ENCODE measurements around the gene GJB3.
A peak's percentile ranks its signal among the peaks of the same experiment; 100 is the strongest.
"Not testable (repeated sequence)": the region's sequence is repeated elsewhere in the genome, so short reads cannot be mapped to it uniquely, and the experiment has no call there.

GJB3 gene
- 0 to 2.1 (median 0) reads per million in 17 experiments for total RNA-seq

DNA sequence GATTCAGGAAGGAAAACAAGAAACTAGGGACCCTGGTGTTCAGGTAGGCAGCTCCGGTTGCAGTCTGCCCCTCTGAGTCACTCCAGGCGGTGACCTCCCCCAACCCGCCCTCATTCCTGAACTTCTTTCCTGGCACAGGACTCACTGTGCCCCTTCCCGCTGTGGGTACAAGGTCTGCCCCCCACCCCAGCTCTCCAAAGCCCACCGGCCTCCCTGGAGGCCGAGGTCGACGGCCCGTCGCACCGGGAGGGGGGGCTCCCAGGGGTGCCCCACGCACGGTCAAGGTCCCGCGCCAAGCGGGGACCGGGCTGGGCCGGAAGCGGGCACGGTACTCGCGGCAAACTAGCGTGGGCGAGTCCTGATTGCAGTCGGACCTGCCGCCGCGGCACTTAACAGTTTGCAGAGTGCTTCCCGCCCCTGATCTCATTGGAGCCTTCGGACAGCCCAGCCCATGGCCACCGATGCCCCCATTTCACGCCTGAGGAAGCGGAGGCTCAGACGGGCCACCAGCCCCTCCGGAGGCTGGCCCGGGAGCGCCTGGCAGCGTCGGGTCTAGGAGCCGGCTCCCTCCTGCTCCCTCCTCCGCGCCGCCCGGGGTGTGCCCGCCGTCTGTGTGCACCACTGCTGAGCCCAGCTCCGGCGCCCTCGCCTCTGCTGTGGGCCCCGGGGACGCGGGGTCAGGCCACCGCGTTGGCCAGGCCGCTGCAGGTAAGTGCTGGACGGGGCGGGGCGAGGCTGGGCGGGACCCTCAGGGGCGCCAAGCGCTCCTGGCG, at the start of gene GJB3:
Gene GJB3, plus strand, starts transcription at position 144 of the 773 bp plus-strand sequence. CDS start 3,549 bp downstream, outside the sequence.
- DNase-seq, result peak in 2 of 4 experiments; percentile 13 to 18

GRCh38 chr1:34732831-34733230, 48.2 kb upstream of the GJB3 start:
- DNase-seq, result not testable (repeated sequence)

- no peak for DNase-seq
These were observed 44.3 kb upstream of the GJB3 start for GRCh38 chr1:34736692-34737091.

GRCh38 chr1:34737236-34737635, 43.8 kb upstream of the GJB3 start:
- not testable (repeated sequence) for DNase-seq

- DNase-seq, result no peak
These were observed 41.4 kb upstream of the GJB3 start for GRCh38 chr1:34739613-34740012.

GRCh38 chr1:34740161-34740868, 40.7 kb upstream of the GJB3 start:
- no peak for DNase-seq

GRCh38 chr1:34742667-34743270, 38.2 kb upstream of the GJB3 start:
- peak; percentile 73 to 89 (median 82) for DNase-seq

- DNase-seq, result no peak
These were observed 37.2 kb upstream of the GJB3 start for GRCh38 chr1:34743775-34744174.

- DNase-seq, result no peak
These were observed 36.2 kb upstream of the GJB3 start for GRCh38 chr1:34744851-34745250.

DNA sequence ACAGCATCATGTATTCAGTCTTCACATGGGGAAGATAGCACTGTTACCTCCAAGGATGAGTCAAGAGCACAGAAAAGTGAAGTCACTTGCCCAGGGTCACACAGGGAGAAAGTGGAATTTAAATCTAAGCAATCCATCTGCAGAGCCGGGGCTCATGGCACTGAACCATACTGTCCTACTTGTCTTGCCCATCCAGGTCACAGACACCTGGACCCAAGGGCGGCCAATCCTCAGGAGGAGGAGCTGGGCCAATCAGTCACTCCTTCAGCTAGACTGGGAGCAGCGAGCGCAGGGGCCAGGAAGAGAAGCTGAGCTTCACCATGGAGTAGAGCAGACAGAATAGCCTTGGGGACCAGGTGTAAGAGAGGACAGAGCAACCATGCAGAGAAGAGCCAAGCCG, 35.3 kb upstream of the GJB3 start:
- no peak for DNase-seq

- DNase-seq, result no peak
These were observed 34.9 kb upstream of the GJB3 start for GRCh38 chr1:34746101-34746500.

DNA sequence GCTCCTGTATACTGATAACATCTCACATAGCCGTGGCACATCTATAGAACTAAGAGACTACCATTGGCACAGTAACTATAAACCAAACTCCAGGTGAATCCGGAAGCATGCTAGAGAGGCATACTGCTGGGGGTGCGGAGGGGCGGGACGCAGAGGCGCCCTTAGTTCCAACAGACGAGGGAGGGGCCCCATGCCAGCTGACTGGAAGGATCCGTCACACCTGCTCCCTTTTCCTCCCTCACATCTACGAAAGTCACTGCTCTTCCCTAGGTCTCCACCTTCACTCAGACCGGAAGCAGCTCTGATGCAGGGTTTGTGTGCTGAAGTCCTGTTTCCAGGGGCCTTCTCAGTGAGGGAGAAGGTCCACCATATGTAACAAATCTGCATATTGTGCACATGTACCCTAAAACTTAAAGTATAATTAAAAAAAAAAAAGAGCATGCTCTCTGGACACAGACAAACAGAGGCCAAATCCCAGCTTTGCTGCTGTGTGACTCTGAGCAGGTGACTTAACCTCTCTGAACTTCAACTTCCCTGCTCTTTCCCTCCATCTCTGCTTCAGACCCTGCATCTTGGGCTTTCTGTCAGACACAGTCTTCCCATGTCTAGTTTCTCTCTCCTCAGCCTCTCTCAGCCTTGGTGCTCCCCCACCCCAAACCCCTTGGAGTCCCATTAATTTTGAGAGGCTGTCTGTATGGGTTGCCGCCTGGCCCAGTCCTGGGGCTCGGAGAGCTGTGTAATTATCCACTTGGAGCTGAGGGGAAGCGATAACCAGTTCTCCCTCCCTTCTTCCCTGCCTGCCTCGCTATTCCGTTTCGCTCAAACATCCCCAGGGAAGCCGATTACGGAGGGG, 34.0 kb upstream of the GJB3 start:
- DNase-seq, result no peak

GRCh38 chr1:34747638-34747941, 33.4 kb upstream of the GJB3 start:
- DNase-seq, result no peak

- DNase-seq, result no peak
These were observed 31.0 kb upstream of the GJB3 start for GRCh38 chr1:34749992-34750391.

DNA sequence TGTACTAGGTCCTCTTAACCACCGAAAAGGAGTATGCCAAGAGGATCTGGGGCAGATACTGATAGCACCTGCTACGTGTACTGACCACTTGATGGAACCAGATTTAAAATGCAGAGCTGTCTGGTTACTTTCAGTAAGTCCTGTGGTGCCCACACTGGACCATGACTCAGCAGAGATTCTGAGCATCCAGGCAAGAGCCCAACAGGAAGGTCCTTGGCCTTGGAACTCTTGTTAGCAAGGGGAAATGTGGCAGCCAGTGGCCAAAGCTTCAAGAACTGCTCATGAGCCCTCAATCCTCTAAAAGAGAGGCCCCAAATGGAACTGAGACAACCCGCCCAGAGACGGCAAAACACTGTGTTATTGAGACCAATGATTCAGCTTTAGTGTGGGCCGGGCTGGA, 30.4 kb upstream of the GJB3 start:
- DNase-seq, result no peak

DNA sequence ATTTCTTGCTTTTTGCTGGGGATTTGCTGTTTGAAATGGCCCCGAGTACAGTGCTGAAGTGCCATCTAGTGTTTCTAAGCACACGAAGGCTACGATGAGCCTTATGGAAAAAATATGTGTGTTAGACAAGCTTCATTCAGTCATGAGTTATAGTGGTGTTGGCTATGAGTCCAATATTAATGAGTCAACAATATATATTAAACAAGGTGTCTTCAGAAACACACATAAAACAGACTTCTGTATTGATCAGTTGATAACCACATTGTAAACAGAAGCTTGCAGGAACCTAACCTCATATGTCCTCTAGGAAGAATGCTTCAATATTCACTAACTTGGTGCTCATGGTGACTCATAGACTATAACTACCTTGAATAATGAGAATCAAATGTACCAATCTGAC, 27.9 kb upstream of the GJB3 start:
- DNase-seq, result no peak

GRCh38 chr1:34754964-34755637, 25.9 kb upstream of the GJB3 start, which contains the start of gene GJB5:
GJB5 (plus strand) TSS chr1:34755047; CDS start chr1:34757331, 2,284 bp downstream.
- no peak for DNase-seq

GRCh38 chr1:34755961-34756360, 25.1 kb upstream of the GJB3 start:
- DNase-seq, result no peak

- no peak for DNase-seq
These were observed 23.6 kb upstream of the GJB3 start for GRCh38 chr1:34757386-34757785.

- DNase-seq, result no peak
These were observed 22.3 kb upstream of the GJB3 start for GRCh38 chr1:34758751-34759150.

DNA sequence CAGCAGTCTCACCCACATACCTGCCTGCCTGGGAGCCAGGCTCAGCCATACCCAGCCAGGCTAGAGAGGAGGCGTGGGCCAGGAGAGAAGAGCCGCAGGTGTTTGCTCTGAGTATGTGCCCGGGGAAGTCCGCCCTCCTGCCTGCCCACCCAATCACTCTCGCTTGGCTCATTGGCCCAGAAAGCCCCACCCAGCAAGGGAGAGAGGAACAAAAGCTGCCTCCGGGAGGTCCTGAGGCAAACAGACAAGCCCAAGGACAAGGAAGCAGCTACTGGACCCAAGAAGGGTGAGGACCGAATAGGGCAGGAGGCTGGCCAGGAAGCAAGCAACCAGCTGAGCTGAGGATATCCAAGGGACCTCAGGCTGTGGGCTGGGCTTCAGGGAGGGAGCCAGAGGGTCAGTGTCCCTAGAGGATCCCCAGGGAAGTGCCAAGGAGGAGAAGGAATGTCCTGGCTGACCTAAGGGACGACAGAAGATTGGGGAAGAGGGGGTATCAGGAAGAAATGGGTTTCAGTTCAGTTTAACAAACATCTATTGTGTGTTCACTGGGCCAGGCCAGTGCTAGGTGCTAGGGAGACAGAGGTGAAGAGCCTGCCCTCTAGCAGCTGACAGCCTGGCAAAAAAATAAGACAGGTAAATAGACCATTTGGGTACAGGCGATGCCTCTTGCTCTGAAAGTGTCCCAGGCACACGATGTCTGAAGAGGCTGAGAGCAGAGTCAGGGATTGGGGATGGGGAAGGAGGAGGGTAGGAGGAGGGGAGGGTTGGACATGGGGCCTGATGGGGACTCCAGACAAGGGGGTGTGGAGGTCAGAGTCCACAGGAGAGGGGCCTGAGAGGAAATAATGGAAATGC, 21.3 kb upstream of the GJB3 start, which contains the start of gene GJB4:
Gene GJB4, plus strand, starts transcription at position 238 of the 855 bp plus-strand sequence. CDS start 1,515 bp downstream, outside the sequence.
- DNase-seq, result no peak

All from suppressor macrophage (primary cell).